HG02610 (cell line): ENCODE results near the gene OXT.
"Not testable (repeated sequence)": the region's sequence is repeated elsewhere in the genome, so short reads cannot be mapped to it uniquely, and the experiment has no call there.

ENCODE experiments used
- ATAC-seq: cut with Tn5 transposase; IDR thresholded peaks from one replicate; pipeline ENCODE4 v1.9.1; 2021; ENCODE audit warnings: mild to moderate bottlenecking, moderate library complexity; ENCODE audit not compliant: unreplicated experiment

The OXT gene

GRCh38 chr20:3109350-3110302, 38.2 kb downstream of the OXT start:
- no peak for ATAC-seq

- ATAC-seq = no peak
These were observed 40.1 kb downstream of the OXT start for GRCh38 chr20:3111507-3111906.

GRCh38 chr20:3111995-3112394, 40.6 kb downstream of the OXT start:
- no peak for ATAC-seq

- no peak for ATAC-seq
These were observed 44.0 kb downstream of the OXT start for GRCh38 chr20:3115190-3116107.

- ATAC-seq = no peak
These were observed 44.9 kb downstream of the OXT start for GRCh38 chr20:3116341-3116740.

DNA sequence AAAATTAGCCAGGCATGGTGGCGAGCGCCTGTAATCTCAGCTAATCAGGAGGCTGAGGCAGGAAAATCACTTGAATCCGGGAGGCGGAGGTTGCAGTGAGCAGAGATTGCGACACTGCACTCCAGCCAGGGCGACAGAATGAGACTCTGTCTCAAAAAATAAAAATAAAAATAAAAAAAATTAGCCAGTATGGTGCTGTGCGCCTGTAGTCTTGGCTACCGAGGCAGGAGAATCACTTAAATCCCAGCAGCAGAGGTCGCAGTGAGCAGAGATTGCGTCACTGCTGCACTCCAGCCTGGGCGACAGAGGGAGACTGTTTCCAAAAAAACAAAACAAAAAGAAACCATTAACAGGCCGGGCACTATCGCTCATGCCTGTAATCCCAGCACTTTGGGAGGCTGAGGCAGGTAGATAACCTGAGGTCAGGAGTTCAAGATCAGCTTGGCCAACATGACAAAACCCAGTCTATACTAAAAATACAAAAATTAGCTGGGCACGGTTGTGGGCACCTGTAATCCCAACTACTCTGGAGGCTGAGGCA, 46.5 kb downstream of the OXT start:
- not testable (repeated sequence) for ATAC-seq

- ATAC-seq = no peak
These were observed 47.6 kb downstream of the OXT start for GRCh38 chr20:3119044-3119443.

GRCh38 chr20:3121271-3121911, 50.0 kb downstream of the OXT start:
- ATAC-seq = no peak
